SKM-1 treated with dmso at 0.1 percent for 144 hours (cell line): ENCODE data around the gene RAPGEFL1.
"Not testable (repeated sequence)": the region's sequence is repeated elsewhere in the genome, so short reads cannot be mapped to it uniquely, and the experiment has no call there.

Experiments
- DNase-seq: peaks from one replicate; lab custom pipeline; 2025; ENCODE audit not compliant: unreplicated experiment; lab: John Stamatoyannopoulos, UW

Gene RAPGEFL1

DNA sequence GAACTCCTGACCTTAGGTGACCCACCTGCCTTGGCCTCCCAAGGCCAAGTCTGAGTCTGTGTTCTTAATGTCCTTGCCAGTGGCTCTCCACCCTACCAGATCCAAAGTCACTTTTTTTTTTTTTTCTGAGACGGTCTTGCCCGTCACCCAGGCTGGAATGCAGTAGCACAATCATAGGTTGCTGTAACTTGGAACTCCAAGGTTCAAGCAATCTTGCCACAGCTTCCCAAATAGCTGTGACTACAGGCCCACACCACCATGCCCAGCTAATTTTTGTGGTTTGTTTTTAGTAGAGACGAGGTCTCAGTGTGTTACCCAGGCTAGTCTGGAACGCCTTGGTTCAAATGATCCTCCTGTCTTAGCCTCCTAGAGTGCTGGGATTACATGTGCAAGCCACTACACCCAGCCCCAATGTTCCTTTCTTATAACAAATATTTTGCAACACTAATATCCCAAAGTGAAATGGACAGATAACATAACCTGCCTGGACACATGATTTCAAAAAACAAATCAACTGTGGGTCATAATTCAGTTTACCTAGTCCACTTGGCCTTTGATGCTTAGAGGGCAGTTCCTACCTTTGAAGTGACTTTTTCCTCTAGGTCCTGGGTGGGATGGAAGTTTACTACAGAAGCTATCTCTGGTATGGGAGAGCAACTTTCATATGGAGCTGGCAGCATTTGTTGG lies 4.0 kb upstream of the RAPGEFL1 start:
- no peak for DNase-seq

DNA sequence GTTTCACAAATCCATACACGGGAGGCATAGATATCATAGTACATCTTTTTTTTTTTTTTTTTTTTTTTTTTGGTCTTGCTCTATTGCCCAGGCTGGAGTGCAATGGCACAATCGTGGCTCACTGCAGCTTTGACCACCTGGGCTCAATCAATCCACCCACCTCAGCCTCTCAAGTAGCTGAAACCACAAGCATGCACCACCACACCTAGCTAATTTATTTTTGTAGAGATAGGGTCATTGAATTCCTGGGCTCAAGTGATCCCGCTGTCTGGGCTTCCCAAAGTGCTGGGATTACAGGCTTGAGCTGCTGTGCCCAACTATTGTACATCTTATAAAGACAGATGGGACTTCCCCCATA lies 3.5 kb upstream of the RAPGEFL1 start:
- no peak for DNase-seq

DNA sequence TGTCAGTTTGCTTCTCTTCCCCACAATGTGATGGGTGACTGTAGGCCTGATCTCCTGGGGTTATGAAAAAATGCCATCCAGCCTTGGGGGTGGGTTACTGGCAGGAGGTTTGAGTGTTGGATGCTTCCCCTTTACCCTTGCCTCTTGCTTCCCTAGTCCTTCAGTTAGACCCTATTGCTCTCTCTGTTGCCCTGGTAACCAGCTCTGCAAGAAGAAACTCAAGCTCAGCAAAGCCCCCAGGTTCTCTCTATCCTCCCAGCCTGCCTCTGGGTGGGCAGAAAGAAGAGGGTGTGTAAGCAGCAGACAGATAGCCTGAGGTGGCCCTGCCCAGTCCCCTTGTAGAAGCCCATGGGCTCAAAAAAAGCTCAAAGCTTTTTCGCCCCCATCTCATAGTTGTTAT lies 2.8 kb upstream of the RAPGEFL1 start:
- DNase-seq = no peak

DNA sequence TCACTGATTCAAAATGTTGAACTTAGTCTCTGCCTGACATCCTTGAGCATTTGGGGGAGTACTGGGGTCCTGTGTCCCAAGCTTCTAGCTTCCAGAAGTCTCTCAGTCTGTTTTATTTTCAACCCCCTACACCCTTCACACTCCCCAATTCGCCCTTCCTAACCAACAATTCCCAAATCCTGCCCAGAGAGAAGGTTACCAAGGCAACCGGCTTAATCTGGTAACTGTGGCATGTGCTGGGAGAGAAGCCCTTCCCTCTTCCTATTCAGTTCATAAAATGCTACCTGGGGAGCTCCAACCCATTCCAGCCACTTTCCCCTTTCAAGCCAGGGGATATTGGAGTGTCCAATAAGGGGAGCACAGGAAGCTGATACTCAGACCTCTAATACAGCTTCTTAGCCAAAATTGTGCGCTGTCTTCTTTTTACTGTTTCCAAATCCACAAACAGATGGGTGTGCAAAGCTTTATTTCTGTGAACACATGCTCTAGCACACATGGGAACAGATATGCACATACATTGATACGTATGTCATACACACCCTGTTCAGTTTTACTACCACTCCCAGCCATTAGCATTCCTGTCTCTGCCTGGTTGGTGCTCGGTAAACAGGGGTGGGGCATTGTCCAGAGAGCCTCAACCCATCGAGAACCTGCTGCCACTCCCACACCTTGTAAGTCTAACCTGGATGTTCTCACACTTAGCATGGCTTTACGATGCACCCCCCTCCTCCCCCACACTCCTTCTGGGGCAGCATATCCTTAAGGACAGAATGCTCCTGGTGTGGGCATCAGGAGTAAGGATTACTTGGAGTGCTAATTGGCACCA lies 1.1 kb upstream of the RAPGEFL1 start:
- no peak for DNase-seq

DNA sequence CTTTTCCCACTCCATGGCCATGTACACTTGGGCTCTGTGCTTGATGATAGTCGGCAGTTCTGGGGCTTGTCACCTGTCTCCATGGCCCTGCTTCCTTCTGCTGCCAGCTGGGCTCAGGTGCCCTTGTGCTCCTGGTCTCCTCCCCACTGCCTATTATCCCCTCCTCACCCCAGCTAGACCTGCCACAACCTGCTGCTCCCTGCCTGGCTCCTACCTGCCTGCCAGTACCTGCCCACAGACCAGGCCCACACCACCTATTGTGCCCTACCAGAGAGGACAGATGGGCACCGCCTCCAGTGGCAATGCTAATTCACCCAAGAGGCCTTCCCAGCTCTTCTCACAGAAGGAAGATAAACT lies 538 bp upstream of the RAPGEFL1 start:
- DNase-seq = no peak

DNA sequence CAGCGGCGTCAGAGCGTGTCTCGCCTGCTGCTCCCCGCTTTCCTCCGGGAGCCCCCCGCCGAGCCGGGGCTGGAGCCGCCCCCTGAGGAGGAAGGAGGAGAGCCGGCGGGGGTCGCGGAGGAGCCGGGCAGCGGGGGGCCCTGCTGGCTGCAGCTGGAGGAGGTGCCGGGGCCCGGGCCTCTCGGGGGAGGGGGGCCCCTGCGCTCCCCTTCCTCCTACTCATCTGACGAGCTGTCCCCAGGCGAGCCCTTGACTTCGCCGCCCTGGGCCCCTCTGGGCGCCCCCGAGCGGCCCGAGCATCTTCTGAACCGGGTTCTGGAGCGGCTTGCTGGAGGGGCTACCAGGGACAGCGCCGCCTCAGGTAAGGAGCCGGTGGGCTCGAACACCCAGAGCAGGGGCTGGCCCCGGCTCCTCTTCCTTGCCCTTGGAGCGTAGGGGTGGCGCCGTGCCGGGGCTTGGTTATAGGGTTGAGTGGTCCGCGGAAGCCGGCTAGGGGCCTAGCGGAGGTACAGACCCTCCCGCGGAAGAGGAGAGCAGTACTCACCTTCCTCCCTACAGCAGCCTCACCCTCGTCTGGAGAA lies 841 bp downstream of the RAPGEFL1 start:
- DNase-seq = no peak

DNA sequence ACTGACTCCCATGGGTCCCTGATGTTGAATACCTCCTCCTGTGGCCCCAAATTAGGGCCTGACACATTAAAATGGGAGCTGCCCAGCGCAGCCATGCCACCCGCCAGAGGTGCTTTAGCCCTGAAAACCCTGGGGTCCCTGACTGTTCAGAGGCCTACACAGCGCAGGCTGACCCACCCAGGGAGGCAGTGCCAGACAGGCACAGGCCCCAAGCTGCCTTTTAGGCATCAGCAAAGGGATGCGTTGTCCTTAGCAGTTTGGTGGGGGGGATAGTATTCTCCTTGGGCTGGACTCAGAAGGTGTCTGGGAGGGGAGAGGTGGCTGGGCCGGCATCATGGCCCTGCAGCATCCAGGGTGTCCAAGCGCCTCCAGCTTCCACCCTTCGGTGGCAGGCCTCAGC lies 1.4 kb downstream of the RAPGEFL1 start:
- no peak for DNase-seq

DNA sequence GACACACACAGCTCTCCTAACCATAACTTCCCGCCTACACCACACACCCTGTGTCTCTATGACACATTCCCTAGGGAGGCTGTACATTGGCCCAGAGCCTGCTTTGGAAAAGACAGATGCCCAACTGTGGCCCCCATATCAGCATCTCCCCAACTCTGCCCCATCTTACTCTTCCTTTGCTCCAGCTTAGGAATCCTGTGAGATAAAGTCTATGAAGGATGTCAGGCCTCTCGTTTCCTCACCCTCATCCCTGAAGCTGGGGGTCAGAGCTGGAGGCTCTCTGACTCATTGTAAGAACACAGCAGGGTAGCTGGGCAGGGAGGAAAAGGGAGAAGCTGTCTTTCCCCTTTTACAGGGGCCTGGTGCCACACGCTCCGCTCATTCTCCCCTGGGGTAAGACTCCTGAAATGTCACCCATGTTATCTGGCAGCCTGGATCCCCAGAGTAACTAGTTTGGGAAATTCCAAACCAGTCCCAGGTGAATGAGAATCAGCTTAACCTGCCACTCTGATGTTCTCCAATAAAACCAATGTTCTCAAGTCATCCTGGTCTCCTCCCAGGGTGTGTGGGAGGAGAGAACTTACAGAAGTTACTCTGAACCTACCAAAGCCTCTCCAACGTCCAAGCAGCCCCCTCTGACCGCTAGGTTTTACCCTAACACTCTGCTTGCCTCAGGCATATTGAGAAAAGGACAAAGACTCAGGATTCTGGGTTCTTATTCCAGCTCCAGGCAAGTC lies 2.8 kb downstream of the RAPGEFL1 start:
- no peak for DNase-seq

DNA sequence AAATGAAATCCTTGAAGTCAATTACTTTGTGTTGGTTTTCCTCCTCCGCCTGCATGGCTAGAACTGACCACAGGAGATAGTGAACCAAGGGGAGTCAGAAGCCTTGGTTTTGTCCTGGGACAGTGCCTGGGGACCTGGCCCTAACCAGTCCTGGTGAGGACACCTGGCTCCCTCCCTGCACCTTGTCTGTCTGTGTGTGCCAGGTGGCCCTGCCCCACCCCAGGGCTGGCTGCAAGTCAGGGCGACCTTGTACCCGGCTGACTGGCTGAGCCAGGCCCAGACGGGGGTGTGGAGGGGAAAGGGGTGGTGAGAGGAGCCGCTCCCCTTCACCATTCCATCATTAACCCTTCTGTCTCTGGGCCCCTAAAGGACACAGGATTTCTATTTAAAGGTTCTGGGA lies 3.4 kb downstream of the RAPGEFL1 start:
- DNase-seq = no peak

DNA sequence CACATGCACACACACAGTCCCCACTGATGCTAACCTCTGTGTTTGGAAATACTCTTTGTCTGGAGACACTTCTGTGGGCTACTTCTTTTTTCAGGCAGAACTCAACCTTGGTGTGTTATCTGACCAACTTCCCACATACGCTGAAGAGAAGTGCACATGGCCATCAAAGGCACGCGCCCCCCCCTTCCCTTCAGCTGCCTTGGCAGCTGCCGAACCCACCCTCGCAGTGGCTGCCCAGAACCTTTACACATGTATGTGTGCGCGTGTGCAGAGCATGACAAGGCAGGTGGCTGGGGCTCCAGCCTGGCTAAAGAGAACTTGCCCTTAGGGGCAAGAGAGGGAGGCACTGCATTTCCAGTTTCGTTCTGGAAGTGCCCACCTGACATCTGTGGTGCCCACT lies 3.9 kb downstream of the RAPGEFL1 start:
- DNase-seq = no peak

DNA sequence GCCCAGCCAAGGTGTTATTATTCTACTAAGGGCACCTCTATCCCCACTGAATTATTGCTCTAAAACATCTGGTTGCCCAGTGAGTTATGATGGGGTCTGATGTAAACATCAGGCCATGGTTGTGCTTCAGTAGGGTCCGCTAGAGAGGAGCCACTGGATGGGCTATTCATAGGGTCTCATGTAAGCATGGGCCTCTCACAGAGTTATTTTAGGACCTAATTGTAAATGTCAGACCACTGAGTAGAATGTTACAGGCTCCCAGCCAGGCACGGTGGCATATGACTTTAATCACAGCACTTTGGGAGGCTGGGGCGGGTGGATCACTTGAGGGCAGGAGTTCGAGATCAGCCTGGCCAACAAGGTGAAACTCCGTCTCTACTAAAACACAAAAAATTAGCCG lies 5.3 kb downstream of the RAPGEFL1 start:
- DNase-seq = no peak

DNA sequence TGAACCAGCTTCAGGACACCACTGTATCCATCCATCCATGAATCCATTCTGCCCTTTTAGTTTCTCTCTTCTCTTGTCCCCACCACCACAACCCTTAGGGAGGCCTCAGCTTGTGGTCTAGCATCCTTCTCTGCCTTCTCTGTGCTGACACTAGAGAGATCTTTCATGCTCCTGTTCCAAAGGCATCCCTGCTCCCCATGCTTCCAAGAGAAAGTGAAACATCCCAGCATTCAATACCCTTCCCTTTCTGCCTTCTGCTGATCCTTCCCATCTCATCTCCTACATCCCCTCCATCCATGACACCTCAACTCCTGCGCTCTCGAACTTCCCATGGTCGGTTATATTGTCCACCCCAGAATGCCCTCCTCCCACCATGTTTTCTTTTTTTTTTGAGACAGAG lies 10.0 kb downstream of the RAPGEFL1 start:
- no peak for DNase-seq

DNA sequence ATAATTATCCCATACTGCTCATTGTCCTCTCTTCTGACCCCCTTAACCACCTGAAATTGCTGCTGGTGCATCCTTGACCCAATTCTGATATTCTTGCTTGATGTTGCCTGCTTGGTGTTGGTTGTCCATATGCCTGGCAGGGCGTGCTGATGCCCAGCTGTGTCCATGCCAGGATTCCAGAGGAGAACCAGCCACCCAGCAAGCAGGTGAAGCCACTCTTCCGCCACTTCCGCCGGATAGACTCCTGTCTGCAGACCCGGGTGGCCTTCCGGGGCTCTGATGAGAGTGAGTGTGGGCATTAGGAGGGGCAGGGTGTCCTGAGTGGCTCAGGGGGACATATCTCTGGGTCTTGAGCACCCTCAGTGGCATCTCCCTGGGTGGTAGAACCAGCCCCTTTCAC lies 11.4 kb downstream of the RAPGEFL1 start:
- DNase-seq = no peak

DNA sequence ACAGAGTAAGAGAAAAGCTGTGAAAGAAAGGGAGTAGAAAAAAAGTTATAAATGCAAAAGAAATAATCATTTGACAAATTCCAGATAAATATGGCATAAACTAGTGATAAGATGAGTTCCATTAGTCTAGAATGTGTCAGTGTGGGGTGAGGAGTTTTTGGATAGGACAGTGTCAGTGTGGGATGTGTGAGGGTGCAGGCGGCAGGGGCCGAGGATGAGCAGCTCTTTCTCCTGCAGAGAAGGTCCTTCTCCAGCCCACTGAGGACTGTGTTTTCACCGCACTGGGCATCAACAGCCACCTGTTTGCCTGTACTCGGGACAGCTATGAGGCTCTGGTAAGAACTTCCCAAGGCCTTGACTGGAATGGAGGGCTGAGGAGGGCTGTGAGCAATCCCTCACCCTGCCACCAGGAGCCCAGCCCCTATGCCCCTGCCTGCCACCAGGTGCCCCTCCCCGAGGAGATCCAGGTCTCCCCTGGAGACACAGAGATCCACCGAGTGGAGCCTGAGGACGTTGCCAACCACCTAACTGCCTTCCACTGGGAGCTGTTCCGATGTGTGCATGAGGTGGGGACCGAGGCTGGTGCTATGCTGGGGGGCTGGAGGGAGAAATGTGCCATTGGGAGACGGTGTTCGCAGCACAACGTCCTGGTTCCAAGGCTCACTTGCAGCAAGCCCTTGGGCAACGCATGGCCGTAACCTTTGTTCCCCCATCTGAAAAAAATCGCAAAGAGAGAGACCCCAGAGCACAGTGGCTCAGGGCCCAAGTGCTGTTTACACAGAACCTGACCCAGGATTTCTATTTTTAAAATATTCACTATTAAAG lies 13.1 kb downstream of the RAPGEFL1 start:
- no peak for DNase-seq

DNA sequence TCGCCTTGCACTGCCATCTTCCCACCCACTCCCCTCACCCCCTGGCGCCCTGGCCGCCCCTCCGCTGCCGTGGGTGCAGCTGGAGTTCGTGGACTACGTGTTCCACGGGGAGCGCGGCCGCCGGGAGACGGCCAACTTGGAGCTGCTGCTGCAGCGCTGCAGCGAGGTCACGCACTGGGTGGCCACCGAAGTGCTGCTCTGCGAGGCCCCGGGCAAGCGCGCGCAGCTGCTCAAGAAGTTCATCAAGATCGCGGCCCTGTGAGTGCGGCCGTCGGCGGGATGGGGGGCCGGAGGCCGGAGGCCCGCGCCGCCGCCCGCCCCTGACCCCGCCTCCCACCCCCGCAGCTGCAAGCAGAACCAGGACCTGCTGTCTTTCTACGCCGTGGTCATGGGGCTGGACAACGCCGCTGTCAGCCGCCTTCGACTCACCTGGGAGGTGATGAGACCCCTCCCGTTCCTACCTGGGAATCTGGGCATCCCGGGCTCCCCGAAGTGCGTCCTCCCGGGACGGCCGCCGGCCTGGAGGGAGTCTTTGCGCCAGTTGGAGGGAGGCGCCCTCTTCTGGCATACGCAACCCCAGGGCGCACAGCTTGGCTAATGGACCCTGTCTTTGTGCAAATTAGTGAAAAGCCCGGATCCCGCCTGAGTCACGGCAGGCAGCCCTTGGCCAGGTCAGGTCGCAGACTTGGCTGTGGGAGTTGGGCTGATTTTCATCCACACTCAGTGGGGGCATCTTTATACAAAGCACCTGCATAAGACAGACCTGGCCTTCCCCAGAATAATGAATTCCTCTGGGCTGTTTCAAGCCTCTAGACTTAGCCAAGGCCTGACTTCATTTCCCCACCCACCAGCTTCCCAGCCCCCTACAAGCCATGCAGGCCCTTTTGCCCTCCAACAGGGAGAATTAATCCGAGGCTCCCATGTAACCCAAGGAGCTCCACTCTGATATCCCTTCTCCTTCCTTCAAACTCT lies 14.3 kb downstream of the RAPGEFL1 start:
- DNase-seq = peak; percentile 44

DNA sequence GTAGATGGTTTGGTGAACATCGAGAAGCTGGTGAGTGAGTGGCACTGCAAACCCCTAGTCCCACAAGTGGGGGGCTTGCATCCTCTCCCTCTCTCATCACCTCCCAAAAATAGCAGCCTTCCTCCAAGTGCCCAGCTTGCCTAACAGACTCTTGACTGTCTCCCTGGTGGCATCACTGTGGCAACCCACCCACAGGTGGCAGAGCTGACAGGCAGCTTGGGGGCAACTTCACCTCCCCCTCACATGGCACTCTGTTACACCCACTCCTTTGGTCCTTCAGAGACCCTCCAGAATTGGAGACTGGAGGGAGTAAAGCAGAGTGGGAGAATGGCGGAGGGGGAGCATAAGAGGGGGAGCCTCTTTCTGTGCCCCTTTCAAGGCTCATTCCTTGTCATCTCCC lies 15.7 kb downstream of the RAPGEFL1 start:
- DNase-seq = no peak

DNA sequence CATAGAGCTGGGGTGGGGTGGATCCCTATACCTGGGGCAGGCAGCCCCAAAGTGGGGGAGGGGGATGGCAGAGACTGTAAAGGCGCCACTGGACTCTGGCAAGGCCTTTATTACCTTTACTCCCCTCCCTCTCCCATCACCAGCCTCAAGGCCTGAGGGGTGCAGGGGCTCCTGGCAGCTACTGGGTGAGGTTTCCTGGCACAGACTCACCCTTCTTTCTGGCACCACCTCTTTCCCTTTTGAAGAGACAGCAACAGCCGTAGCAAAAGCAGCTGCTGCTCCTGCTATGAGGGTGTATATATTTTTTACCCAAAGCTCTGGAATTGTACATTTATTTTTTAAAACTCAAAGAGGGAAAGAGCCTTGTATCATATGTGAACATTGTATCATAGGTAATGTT lies 17.6 kb downstream of the RAPGEFL1 start:
- DNase-seq = no peak

DNA sequence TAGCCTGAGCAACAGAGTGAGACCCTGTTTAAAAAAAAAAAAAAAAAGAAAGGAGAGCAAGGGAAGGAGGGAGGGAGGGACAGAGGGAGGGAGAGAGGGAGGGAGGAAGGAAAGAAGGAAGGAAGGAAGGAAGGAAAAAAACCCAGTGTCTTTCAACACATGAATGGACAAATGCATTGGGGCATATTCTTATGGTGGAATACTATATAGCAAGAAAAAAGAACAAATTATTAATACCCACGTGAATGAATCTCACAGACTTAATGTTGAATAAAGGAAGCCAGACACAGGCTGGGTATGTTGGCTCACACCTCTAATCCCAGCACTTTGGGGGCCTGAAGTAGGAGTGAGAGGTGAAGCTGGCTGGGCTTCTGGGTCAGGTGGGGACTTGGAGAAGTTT lies 20.3 kb downstream of the RAPGEFL1 start:
- no peak for DNase-seq

DNA sequence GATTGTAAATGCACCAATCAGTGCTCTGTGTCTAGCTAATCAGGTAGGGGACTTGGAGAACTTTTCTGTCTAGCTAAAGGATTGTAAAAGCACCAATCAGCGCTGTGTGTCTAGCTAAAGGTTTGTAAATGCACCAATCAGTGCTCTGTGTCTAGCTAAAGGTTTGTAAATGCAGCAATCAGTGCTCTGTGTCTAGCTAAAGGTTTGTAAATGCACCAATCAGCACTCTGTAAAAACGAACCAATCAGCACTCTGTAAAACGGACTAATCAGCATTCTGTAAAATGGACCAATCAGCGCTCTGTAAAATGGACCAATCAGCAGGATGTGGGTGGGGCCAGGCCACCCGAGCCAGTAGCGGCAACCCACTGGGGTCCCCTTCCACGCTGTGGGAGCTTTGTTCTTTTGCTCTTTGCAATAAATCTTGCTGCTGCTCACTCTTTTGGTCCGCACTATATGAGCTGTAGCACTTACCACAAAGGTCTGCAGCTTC lies 20.7 kb downstream of the RAPGEFL1 start:
- not testable (repeated sequence) for DNase-seq

DNA sequence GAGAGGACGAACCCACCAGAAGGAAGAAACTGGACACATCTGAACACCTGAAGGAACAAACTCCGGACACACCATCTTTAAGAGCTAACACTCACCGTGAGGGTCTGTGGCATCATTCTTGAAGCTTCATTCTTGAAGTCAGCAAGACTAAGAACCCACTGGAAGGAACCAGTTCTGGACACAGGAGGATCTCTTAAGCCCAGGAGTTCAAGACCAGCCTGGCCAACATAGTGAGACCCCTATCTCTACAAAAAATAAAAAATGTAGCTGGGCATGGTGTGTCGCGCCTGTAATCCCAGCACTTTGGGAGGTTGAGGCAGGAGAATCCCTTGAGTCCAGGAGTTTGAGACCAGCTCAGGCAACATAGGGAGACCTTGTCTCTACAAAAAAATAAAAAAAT lies 21.3 kb downstream of the RAPGEFL1 start:
- no peak for DNase-seq
